ENCODE measurements around the gene PDE6B. TPM values are rescaled to one million over a fixed set of nuclear protein-coding genes. Genes with fewer than 3 reads are reported as not detected.
"Not testable (repeated sequence)": the region's sequence is repeated elsewhere in the genome, so short reads cannot be mapped to it uniquely, and the experiment has no call there.

PDE6B gene
- total RNA-seq, 1 donor = 36.4 TPM

GRCh38 chr4:666822-667544 lies 41.6 kb downstream of the PDE6B start:
- DNase-seq (ENCODE audit: low read depth in 2 of 3, low spot score in 2 of 3) = no peak

GRCh38 chr4:667545-667925 lies 42.2 kb downstream of the PDE6B start:
- no peak for DNase-seq (ENCODE audit: low read depth in 2 of 3, low spot score in 2 of 3)

GRCh38 chr4:668219-668618 lies 42.8 kb downstream of the PDE6B start:
- DNase-seq (ENCODE audit: low read depth in 2 of 3, low spot score in 2 of 3) = not testable (repeated sequence)

- not testable (repeated sequence) for DNase-seq (ENCODE audit: low read depth in 2 of 3, low spot score in 2 of 3)
Observed at GRCh38 chr4:669806-670559, 44.6 kb downstream of the PDE6B start.

GRCh38 chr4:671769-672168 lies 46.4 kb downstream of the PDE6B start:
- DNase-seq (ENCODE audit: low read depth in 2 of 3, low spot score in 2 of 3) = no peak

- DNase-seq (ENCODE audit: low read depth in 2 of 3, low spot score in 2 of 3) = no peak
Observed at GRCh38 chr4:673349-674091, 48.1 kb downstream of the PDE6B start.

- peak; percentile 97 to 100 (median 98) for DNase-seq (ENCODE audit: low read depth in 2 of 3, low spot score in 2 of 3)
Observed at GRCh38 chr4:674172-675035, 49.0 kb downstream of the PDE6B start, which contains the start of the genes ATP5ME and MYL5. ATP5ME (minus strand) TSS chr4:674276; CDS start chr4:674247, 29 bp downstream. MYL5 (plus strand) TSS chr4:674542; CDS start chr4:678027, 3,485 bp downstream.

- peak in 1 of 3 donors; percentile 42 for DNase-seq (ENCODE audit: low read depth in 2 of 3, low spot score in 2 of 3)
Observed at GRCh38 chr4:675036-675882, 49.9 kb downstream of the PDE6B start.

- DNase-seq (ENCODE audit: low read depth in 2 of 3, low spot score in 2 of 3) = no peak
Observed at GRCh38 chr4:675980-676870, 50.9 kb downstream of the PDE6B start.

- DNase-seq (ENCODE audit: low read depth in 2 of 3, low spot score in 2 of 3) = no peak
Observed at GRCh38 chr4:676871-677235, 51.5 kb downstream of the PDE6B start.

GRCh38 chr4:677431-678293 lies 52.3 kb downstream of the PDE6B start:
- no peak for DNase-seq (ENCODE audit: low read depth in 2 of 3, low spot score in 2 of 3)

- no peak for DNase-seq (ENCODE audit: low read depth in 2 of 3, low spot score in 2 of 3)
Observed at GRCh38 chr4:678331-679103, 53.1 kb downstream of the PDE6B start.

- no peak for DNase-seq (ENCODE audit: low read depth in 2 of 3, low spot score in 2 of 3)
Observed at GRCh38 chr4:679104-679481, 53.7 kb downstream of the PDE6B start.

- DNase-seq (ENCODE audit: low read depth in 2 of 3, low spot score in 2 of 3) = no peak
Observed at GRCh38 chr4:679629-680028, 54.3 kb downstream of the PDE6B start.

- DNase-seq (ENCODE audit: low read depth in 2 of 3, low spot score in 2 of 3) = no peak
Observed at GRCh38 chr4:680091-680490, 54.7 kb downstream of the PDE6B start.

- no peak for DNase-seq (ENCODE audit: low read depth in 2 of 3, low spot score in 2 of 3)
Observed at GRCh38 chr4:680551-680927, 55.2 kb downstream of the PDE6B start.

Measured in hematopoietic multipotent progenitor cell (in vitro differentiated cells).